Breast epithelium (tissue), 4 donors: ENCODE data around the gene CASZ1. TPM values are rescaled to one million over a fixed set of nuclear protein-coding genes. Genes with fewer than 3 reads are reported as not detected.

Experiments
- DNase-seq, 2 donors: peaks; one replicate each; pipeline ENCODE4 v3.0.0-alpha.2; 2019; ENCODE audit warnings: low spot score in 2 of 2
- H3K27ac ChIP-seq, 2 donors: fragments of 200-600 bp; sonication (generic) in 1 of 2; one replicate each; pipeline ENCODE4 v1.5.1; 2016 to 2019; ENCODE audit warnings: mild to moderate bottlenecking in 1 of 2
- H3K27me3 ChIP-seq, 2 donors: fragments of 200-600 bp; sonication (generic) in 1 of 2; one replicate each; pipeline versions ENCODE4 v1.5.1 to v1.6.0; 2017 to 2019; ENCODE audit warnings: control low read depth in 1 of 2, mild to moderate bottlenecking in 1 of 2
- H3K36me3 ChIP-seq: fragments of 200-600 bp; one replicate; pipeline ENCODE4 v1.5.1; 2019
- H3K4me1 ChIP-seq, 2 donors: fragments of 200-600 bp; sonication (generic); one replicate each; pipeline ENCODE4 v1.5.1; 2016 to 2019; ENCODE audit warnings: control low read depth in 1 of 2
- H3K4me3 ChIP-seq, 3 donors: fragments of 200-600 bp; sonication (generic); 1 replicate in 2 of 3; 2 replicates in 1 of 3; pipeline ENCODE4 v1.5.1; 2016 to 2019; ENCODE audit warnings: mild to moderate bottlenecking in 3 of 3, moderate library complexity in 2 of 3
- H3K9me3 ChIP-seq, 2 donors: fragments of 200-600 bp; sonication (generic) in 1 of 2; one replicate each; pipeline ENCODE4 v1.5.1; 2016 to 2019; ENCODE audit warnings: control low read depth in 1 of 2
- CTCF ChIP-seq, 3 donors: fragments of 450-650 bp; IDR thresholded peaks; one replicate each; pipeline ENCODE4 v1.5.1; 2016 to 2017; ENCODE audit warnings: antibody characterized with exemption in 3 of 3, mild to moderate bottlenecking in 3 of 3, moderate library complexity in 3 of 3
- POLR2A ChIP-seq: fragments of 450-650 bp; IDR thresholded peaks from one replicate; pipeline ENCODE4 v1.6.1; 2016; ENCODE audit warnings: antibody characterized with exemption, mild to moderate bottlenecking, moderate library complexity
- POLR2AphosphoS5 ChIP-seq, 3 donors: sonication (generic); formaldehyde crosslinking; IDR thresholded peaks; one replicate each; pipeline ENCODE4 v1.6.1; 2017; ENCODE audit warnings: antibody characterized with exemption in 3 of 3
- intact Hi-C: fragments of 100-400 bp; cut with DNase I; formaldehyde crosslinking; loops from one replicate; pipeline ENCODE4 v1.15.1; 2023; ENCODE audit warnings: low total_unique reads
- total RNA-seq, 3 donors: library from RNA; depleted of rRNA; stranded (reverse); fragments of >200 nt; gene quantifications; one replicate each; pipeline ENCODE4 v1.1.0, GENCODE V29; 2016

CASZ1 gene
- total RNA-seq, 3 donors from 2014 or later = 1.1 to 39.1 (median 32.4) TPM

GRCh38 chr1:10624256-10625050 lies 172.0 kb downstream of the CASZ1 start:
- intact Hi-C loops = loop anchor here (5.0 kb wide), 1 partner anchor 542 kb away; no protein-coding TSS in a partner anchor

GRCh38 chr1:10623686-10624145 lies 172.7 kb downstream of the CASZ1 start:
- H3K27ac ChIP-seq = no peak overlapping the region
- intact Hi-C loops = no loop called here
- H3K9me3 ChIP-seq = no peaks in the 10 kb centered on the region
- DNase-seq = no peak
- TF ChIP-seq POLR2A = no peak
- TF ChIP-seq CTCF (IDR thresholded peaks at IDR 0.05) = no peak
- no peak for TF ChIP-seq POLR2AphosphoS5 (IDR thresholded peaks at IDR 0.05)
- H3K4me1 ChIP-seq = peaks cover 0 to 14% of the 10 kb centered on the region in 2 donors
- H3K4me3 ChIP-seq = no peak overlapping the region
- H3K36me3 ChIP-seq = no peaks in the 10 kb centered on the region
- H3K27me3 ChIP-seq = no peaks in the 10 kb centered on the region

More at GRCh38 chr1:10624256-10625050, 172.0 kb downstream of the CASZ1 start:
- no peaks in the 10 kb centered on the region for H3K36me3 ChIP-seq
- no peak overlapping the region for H3K4me3 ChIP-seq
- H3K9me3 ChIP-seq = no peaks in the 10 kb centered on the region
- peak in 1 of 2 donors; percentile 50 for DNase-seq
- no peaks in the 10 kb centered on the region for H3K27me3 ChIP-seq
- TF ChIP-seq POLR2AphosphoS5 (IDR thresholded peaks at IDR 0.05) = no peak
- TF ChIP-seq CTCF (IDR thresholded peaks at IDR 0.05) = no peak
- TF ChIP-seq POLR2A = no peak
- H3K27ac ChIP-seq = no peak overlapping the region
- H3K4me1 ChIP-seq = peaks cover 0 to 17% of the 10 kb centered on the region in 2 donors

- Histone ChIP-seq H3K4me3 (no peak overlapping the region), H3K9me3 (no peaks in the 10 kb centered on the region), H3K4me1 (peaks cover 0 to 8% of the 10 kb centered on the region in 2 donors), H3K27me3 (no peaks in the 10 kb centered on the region), H3K36me3 (no peaks in the 10 kb centered on the region), H3K27ac (no peak overlapping the region)
- peak in 1 of 2 donors; percentile 39 for DNase-seq
- TF ChIP-seq POLR2A (no peak), POLR2AphosphoS5 (IDR thresholded peaks at IDR 0.05) (no peak), CTCF (IDR thresholded peaks at IDR 0.05) (no peak)
- intact Hi-C loops = no loop called here
These were observed 173.3 kb downstream of the CASZ1 start for GRCh38 chr1:10622910-10623685.

GRCh38 chr1:10621906-10622305 lies 174.5 kb downstream of the CASZ1 start:
- Histone ChIP-seq H3K4me1 (peaks cover 0 to 3% of the 10 kb centered on the region in 2 donors), H3K36me3 (no peaks in the 10 kb centered on the region), H3K4me3 (no peak overlapping the region), H3K27ac (no peak overlapping the region), H3K9me3 (no peaks in the 10 kb centered on the region), H3K27me3 (no peaks in the 10 kb centered on the region)
- intact Hi-C loops = no loop called here
- DNase-seq = peak in 1 of 2 donors; percentile 44
- TF ChIP-seq CTCF (IDR thresholded peaks at IDR 0.05) = no peak

GRCh38 chr1:10620776-10621175 lies 175.7 kb downstream of the CASZ1 start:
- Histone ChIP-seq H3K9me3 (no peaks in the 10 kb centered on the region), H3K27me3 (no peaks in the 10 kb centered on the region), H3K36me3 (no peaks in the 10 kb centered on the region), H3K27ac (no peak overlapping the region), H3K4me3 (no peak overlapping the region), H3K4me1 (no peaks in the 10 kb centered on the region)
- peak in 1 of 2 donors; percentile 14 for DNase-seq
- TF ChIP-seq CTCF (IDR thresholded peaks at IDR 0.05) (no peak), POLR2AphosphoS5 (IDR thresholded peaks at IDR 0.05) (no peak)
- intact Hi-C loops = no loop called here
